ENCODE measurements around the gene PRPS1L1.

The PRPS1L1 gene

GRCh38 chr7:18004372-18004771 is 23.3 kb downstream of the PRPS1L1 start:
- DNase-seq = no peak

DNA sequence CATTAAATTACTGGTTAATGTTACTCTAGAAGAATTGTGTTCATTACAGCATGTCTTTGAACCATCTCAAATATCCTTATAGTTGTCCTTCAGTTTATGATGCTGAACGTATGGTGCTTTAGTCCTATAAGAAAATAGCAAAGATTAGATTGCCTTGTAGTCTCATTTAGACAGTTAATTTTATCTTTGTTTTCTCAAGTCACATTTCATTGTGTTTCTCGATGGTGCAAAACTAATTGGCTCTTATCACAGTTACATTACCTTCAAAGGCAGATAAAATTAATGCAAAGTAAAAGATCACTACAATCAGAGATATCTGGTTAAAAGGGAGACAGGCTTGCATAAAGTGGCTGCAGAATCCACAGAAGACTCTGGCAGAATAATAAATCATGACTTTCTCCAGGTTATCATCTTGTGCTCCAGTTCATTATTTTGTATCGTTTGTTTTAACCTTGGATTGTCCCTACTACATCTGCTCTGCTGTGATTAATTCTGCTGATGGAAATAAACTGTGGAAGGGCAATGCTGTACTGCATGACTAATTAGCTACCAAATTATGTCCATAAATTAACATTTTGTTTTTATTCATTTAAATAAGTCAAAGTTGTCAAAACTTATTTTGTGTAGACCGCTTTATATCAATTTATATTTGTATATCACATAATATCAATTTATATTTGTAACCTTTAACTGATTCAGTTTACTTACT is 24.2 kb downstream of the PRPS1L1 start:
- DNase-seq = no peak

DNA sequence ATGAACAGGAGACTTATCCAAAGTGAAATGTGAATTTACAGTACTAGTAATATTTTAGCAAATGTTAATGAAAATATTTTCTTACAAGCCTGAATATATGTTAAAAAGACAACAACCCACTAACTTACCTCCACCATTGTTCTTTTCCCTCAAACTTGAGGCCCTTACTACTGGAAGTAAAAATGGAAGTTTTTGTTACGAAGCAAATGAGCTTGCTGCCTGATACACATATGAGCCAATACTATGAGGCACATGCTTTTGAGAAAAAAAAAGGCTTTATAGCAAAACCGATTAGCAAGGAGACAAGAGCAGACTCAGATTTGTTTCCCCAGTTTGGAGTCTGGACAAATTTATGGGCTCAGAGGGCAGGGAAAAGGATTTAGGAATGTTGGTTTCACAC is 29.0 kb downstream of the PRPS1L1 start:
- DNase-seq = no peak

DNA sequence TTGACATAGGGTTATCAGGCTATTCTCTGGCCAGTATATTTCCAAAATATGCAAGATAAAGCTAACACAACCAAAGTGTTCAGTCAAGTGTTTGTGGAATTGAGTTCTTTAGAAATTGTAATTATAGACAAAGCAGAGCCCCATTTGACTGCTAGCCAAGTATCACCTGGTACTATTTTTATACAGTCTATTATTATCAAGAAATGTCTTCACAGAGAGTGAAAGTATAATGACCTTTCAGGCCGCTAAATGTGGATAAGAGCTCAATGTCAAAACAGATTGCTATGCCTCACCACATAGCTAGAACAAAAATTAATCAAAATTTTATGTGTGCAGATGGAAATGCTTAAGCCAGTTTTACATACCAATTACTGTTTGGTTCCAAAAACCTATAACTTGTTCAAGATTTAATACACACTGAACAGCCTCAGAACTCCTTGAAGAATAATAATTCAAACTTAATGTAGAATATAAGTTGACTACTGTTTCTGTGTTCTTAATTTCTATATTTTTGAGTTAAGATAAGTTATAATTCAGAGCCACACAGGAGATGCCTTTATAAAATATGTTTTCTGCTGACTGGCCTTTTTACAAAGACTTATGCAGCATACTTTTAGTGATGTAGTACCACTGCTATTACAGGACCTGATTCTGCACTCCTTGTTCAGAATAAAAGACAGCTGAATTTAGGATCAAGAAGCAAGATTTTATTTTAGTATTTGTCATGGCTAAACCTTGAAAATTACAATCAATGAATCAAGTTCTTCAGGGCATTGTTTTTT is 31.0 kb downstream of the PRPS1L1 start:
- DNase-seq = no peak

DNA sequence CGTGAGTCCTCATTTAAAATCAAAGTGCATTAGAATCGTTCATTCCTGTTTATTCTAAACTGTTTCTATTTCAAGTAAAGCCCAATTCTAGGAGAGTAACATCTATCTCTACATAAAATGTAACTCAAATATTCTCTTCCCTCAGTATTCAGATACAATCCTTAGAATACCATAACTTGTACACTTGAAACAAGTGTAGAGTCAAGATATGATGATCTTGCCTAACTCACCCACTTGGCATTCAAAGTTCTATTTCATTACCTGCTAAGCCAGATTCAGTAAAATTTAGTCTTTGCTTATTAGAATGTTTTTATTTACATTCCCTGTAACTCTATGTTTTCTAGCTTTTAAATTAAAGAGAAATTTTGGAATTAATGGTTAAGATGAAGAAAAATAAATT is 31.6 kb downstream of the PRPS1L1 start:
- DNase-seq = no peak

DNA sequence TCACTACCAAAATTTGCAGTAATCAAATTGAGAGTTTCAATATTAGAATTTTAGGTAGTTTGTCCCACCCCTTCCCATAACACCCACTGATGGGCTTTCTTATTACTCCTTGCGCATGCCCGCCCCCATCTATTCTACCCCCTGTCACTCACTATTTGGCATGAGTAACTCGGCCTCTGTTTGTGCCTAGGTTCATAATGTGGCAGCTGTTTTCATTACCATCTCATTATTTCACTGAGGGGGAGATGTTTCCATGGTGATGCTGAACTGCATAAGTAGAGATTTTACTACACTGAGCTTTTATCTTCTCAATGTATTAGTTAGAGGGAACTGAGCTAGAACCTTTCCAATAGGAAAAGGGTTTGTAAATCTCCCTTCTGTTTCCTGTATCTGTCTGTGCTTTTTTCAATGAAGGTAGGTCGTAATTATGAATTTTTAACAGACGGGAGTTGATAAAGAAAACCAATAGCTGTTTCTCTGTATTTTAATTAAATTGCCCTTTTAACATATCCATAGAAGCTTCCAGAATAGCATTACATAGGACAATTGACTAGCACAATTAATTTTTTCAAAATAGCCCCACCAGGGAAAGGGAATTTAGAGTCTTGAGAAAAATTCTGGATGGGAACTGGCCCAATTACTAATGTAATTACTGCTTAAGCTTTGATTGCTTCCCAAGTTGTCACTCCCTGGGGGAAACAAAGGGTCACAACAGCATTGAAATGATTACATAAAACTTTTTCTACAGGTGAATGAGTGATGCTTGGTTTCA is 33.4 kb downstream of the PRPS1L1 start:
- no peak for DNase-seq

DNA sequence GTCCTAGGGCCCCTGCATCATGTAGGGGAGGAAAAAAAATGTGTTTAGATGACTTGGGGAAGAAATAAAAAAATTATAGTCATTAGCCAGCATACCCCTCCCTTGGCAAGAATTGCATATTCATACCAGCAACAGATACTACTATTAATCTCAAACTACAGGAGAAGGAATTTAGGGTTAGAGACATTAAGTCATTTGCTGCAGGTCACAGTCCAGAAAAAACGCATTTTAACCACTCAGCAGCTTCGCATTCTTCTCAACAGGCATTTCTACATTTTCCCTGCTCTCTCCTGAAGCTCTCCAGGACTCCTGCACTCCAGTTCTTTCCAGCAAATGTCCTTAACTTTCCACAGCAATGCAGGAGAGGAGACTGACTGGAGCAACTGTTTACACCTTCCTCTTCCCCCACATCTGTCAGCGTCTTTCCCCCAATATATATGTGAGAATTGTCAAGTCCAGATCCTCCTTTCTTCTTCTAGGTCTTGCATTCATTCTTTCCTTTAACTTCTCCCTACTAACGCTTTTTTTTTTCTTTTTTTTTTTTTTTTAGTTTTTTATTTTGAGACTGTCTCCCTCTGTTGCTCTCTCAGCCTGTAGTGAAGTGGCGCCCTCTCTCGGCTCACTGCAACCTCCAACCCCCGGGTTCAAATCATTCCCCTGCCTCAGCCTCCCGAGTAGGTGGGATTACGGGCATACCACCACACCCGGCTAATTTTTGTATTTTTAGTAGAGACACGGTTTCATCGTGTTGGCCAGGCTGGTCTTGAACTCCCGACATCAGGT is 35.6 kb downstream of the PRPS1L1 start:
- DNase-seq = no peak

DNA sequence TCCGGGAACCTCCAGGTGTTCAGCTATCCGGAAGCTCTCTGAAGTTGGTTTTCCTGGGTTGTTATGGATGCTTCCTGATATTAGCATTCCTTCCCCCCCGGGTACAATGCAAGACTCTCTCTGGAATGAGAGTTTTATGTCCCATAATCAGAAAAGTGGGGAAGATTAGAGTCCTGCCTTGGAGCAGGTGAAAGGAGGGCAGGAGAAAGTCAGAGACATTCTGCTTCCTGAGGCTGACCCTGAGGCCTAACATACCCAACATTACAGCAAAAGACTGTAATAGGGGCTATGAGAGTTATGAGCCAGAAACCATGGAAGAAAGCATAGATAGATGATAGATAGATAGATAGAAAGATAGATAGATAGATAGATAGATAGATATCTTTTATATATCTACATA is 36.9 kb downstream of the PRPS1L1 start:
- DNase-seq = no peak

DNA sequence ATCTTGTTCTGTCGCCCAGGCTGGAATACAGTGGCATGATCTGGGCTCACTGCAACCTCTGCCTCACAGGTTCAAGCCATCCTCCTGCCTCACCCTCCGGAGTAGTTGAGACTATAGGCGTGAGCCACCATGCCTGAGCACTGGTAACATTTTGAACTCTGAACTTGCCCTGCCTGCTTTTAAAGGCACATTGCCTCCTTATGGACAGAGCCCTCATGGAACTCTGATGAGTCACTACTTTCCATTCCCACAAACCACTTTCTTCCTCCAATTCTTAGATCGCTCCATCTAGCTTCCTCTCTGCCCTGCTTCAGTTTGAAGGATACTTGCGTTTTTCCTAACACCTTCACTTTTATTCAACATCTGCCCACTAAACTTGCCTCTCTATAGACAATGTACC is 38.1 kb downstream of the PRPS1L1 start:
- no peak for DNase-seq

GRCh38 chr7:17988858-17989257 is 38.8 kb downstream of the PRPS1L1 start:
- DNase-seq = no peak

DNA sequence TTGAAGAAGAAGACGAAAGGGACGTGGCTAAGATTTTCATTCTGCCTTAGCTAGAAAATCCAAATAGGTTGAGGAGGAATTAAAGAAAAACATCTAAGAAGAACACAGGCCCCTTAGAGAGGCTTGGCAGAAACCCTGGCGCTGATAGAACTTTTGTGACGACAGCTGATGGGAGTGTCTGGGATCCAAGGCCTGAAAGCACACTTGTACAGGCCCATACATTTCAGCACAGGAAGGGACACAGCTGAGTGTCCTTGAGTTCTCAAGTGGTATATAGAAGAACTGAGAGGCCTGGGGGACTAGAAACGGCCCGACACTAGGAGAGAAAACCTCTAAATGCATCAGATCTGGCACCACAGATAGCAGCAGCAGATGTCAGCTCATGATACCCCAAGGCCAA is 39.5 kb downstream of the PRPS1L1 start:
- DNase-seq = no peak

DNA sequence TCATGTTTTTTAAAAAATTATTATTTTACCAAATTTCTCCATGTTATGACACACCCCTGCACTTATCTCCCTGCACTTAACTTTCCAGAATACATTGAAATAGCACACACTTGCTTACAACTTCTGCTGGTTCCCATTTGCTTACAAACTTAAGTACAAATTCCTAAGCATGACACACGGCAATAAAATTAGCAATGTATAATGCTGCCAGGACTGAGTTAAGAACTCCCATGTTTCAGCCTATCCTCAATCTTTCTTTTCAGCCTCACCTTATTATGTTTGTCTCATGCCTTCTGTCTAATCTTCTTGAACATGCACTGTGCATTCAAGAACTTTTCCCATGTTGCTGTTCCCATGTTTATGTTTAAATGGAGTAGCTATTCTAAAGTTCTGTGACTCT is 40.8 kb downstream of the PRPS1L1 start:
- DNase-seq = no peak

GRCh38 chr7:17985473-17986239 is 42.0 kb downstream of the PRPS1L1 start:
- no peak for DNase-seq

DNA sequence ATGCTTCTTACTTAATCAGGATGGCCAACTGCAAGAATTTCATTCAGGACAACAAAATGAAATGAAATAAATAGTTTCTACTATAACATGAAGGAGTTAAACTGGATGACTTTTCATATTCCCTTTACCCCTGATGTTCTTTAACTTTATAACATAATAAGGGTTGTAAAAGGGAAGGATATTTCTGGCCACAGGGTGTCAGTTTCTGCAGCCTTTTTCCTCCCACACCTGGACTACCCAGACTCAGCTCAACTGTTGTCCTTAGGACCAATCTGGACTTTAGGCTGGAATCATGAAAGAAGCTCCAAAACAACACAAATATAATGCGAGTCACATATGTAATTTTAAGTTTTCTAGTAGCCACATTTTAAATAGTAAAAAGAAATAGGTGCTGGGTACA is 43.4 kb downstream of the PRPS1L1 start:
- DNase-seq = no peak

- no peak for DNase-seq
Measured at GRCh38 chr7:17983221-17984062, 44.2 kb downstream of the PRPS1L1 start.

- no peak for DNase-seq
Measured at GRCh38 chr7:17976952-17977351, 50.7 kb downstream of the PRPS1L1 start.
